PC-3 (cell line): Measurements from ENCODE around the gene SCARB1. TPM values are rescaled to one million over a fixed set of nuclear protein-coding genes. Genes with fewer than 3 reads are reported as not detected.

ENCODE experiments used
- ATAC-seq: fragments of 200-7000 bp; cut with Tn5 transposase; 2 replicates; pipeline ENCODE4 v1.9.1; 2020; ENCODE audit warnings: mild to moderate bottlenecking, moderate library complexity
- BruUV-seq: library from RNA; stranded (reverse); fragments of 400-500 nt; replicated peaks from 2 replicates; lab custom pipeline; 2021; lab: Mats Ljungman, UMichigan
- CTCF ChIA-PET: fragments of 300-600 bp; sonication (Branson Sonifier 250); formaldehyde crosslinking; loops from one replicate; lab custom pipeline; 2022; ENCODE audit warnings: antibody characterized with exemption; lab: Charles Lee
- POLR2A ChIA-PET: fragments of 300-600 bp; sonication (Branson Sonifier 250); formaldehyde crosslinking; loops from one replicate; lab custom pipeline; 2022; ENCODE audit warnings: antibody characterized with exemption; ENCODE audit not compliant: unreplicated experiment; lab: Charles Lee
- DNase-seq: peaks from one replicate; pipeline ENCODE4 v3.0.0-alpha.2; 2015
- H2AFZ ChIP-seq: fragments of 300-600 bp; sonication (generic); 2 replicates; pipeline ENCODE4 v1.6.0; 2016; ENCODE audit warnings: antibody characterized with exemption, low read length
- H3F3A ChIP-seq: fragments of 300-600 bp; sonication (generic); one replicate; pipeline ENCODE4 v1.6.0; 2017; ENCODE audit warnings: antibody characterized with exemption, low read length, control low read depth, mild to moderate bottlenecking; ENCODE audit not compliant: unreplicated experiment
- H3K27ac ChIP-seq: fragments of 300-600 bp; sonication (generic); 2 replicates; pipeline ENCODE4 v1.5.1; 2016; ENCODE audit warnings: mild to moderate bottlenecking, low read length
- H3K27me3 ChIP-seq: fragments of 300-600 bp; sonication (generic); 2 replicates; pipeline ENCODE4 v1.6.1; 2016; ENCODE audit warnings: low read length, mixed read lengths
- H3K36me3 ChIP-seq: fragments of 300-600 bp; sonication (generic); 2 replicates; pipeline ENCODE4 v1.6.1; 2016; ENCODE audit warnings: low read depth, mixed run types, low read length, mixed read lengths
- H3K4me1 ChIP-seq: fragments of 300-600 bp; sonication (generic); 2 replicates; pipeline ENCODE4 v1.5.1; 2016; ENCODE audit warnings: low read length; ENCODE audit not compliant: insufficient read depth
- H3K4me2 ChIP-seq: fragments of 300-600 bp; sonication (generic); 2 replicates; pipeline ENCODE4 v1.6.0; 2016; ENCODE audit warnings: low read length
- H3K4me3 ChIP-seq: fragments of 300-600 bp; sonication (generic); 2 replicates; pipeline ENCODE4 v1.5.1; 2016; ENCODE audit warnings: mild to moderate bottlenecking, low read length, mixed read lengths
- H3K79me2 ChIP-seq: fragments of 300-600 bp; sonication (generic); 2 replicates; pipeline ENCODE4 v1.6.1; 2017; ENCODE audit warnings: low read length, mixed read lengths
- H3K9ac ChIP-seq: fragments of 300-600 bp; sonication (generic); 2 replicates; pipeline ENCODE4 v1.6.0; 2016; ENCODE audit warnings: mild to moderate bottlenecking, low read length
- H3K9me2 ChIP-seq: fragments of 300-600 bp; sonication (generic); replicated peaks from 2 replicates; pipeline ENCODE4 v1.6.1; 2016; ENCODE audit warnings: mixed run types, low read length, mixed read lengths
- H3K9me3 ChIP-seq: fragments of 300-600 bp; sonication (generic); 2 replicates; pipeline ENCODE4 v1.6.1; 2016; ENCODE audit warnings: low read length, mixed read lengths
- H4K20me1 ChIP-seq: fragments of 300-600 bp; sonication (generic); 2 replicates; pipeline ENCODE4 v1.6.1; 2016; ENCODE audit warnings: low read length, mixed read lengths
- CTCF ChIP-seq: fragments of 300-600 bp; sonication (generic); conservative IDR thresholded peaks from 2 replicates; pipeline ENCODE4 v1.5.1; 2017; ENCODE audit warnings: antibody characterized with exemption, low read depth, mild to moderate bottlenecking, low read length
- EZH2 ChIP-seq: fragments of 300-600 bp; sonication (generic); IDR thresholded peaks from one replicate; pipeline ENCODE4 v1.6.1; 2017; ENCODE audit warnings: antibody characterized with exemption, mild to moderate bottlenecking, low read length; ENCODE audit not compliant: unreplicated experiment
- EZH2phosphoT487 ChIP-seq: fragments of 300-600 bp; sonication (generic); IDR thresholded peaks from 2 replicates; pipeline ENCODE4 v1.6.1; 2018; ENCODE audit warnings: mild to moderate bottlenecking, antibody characterized with exemption, low read length, borderline replicate concordance
- intact Hi-C: fragments of 100-400 bp; cut with micrococcal nuclease; formaldehyde crosslinking; loops from 2 replicates; pipeline ENCODE4 v1.9.0; 2023
- total RNA-seq: library from RNA; depleted of rRNA; stranded (reverse); fragments of >200 nt; gene quantifications from 2 replicates; pipeline ENCODE4 v1.2.3, GENCODE V29; 2014

Gene SCARB1
- total RNA-seq, 1 experiment from 2014 or later, result 79.1 TPM

- Histone ChIP-seq H3K36me3 (no peaks in the 10 kb centered on the region), H2AFZ (no peak overlapping the region), H3F3A (no peaks in the 10 kb centered on the region), H3K27ac (no peak overlapping the region), H3K9me3 (no peaks in the 10 kb centered on the region), H4K20me1 (no peaks in the 10 kb centered on the region), H3K4me3 (no peak overlapping the region), H3K27me3 (no peaks in the 10 kb centered on the region), H3K9me2 (no peaks in the 10 kb centered on the region), H3K4me1 (no peaks in the 10 kb centered on the region), H3K79me2 (no peaks in the 10 kb centered on the region), H3K4me2 (no peak overlapping the region), H3K9ac (no peak overlapping the region)
- BruUV-seq, result no TSS peak
- ChIA-PET CTCF (no interaction called here), POLR2A (no interaction called here)
- no peak for TF ChIP-seq CTCF
- no peak for TF ChIP-seq EZH2
- no peak for TF ChIP-seq EZH2phosphoT487
- intact Hi-C loops, result no loop called here
- DNase-seq, result no peak
- ATAC-seq, result no peak
These were observed 21.1 kb upstream of the SCARB1 start for GRCh38 chr12:124884587-124885438.

- H3K36me3 ChIP-seq, result no peaks in the 10 kb centered on the region
- intact Hi-C loops, result no loop called here
- H3K9me3 ChIP-seq, result no peaks in the 10 kb centered on the region
- H3K79me2 ChIP-seq, result no peaks in the 10 kb centered on the region
- CTCF ChIA-PET, result no interaction called here
- H3K4me2 ChIP-seq, result no peak overlapping the region
- no peaks in the 10 kb centered on the region for H3F3A ChIP-seq
- TF ChIP-seq CTCF, result no peak
- TF ChIP-seq EZH2phosphoT487, result no peak
- no peak for TF ChIP-seq EZH2
- no peak overlapping the region for H3K4me3 ChIP-seq
- DNase-seq (no peak), ATAC-seq (peak; percentile 18; the same call in 1 of the 2 replicates)
- no peak overlapping the region for H2AFZ ChIP-seq
- POLR2A ChIA-PET, result no interaction called here
- H3K9me2 ChIP-seq, result no peaks in the 10 kb centered on the region
- BruUV-seq, result no TSS peak
- H3K27ac ChIP-seq, result no peak overlapping the region
- no peak overlapping the region for H3K9ac ChIP-seq
- no peaks in the 10 kb centered on the region for H3K27me3 ChIP-seq
- no peaks in the 10 kb centered on the region for H4K20me1 ChIP-seq
- H3K4me1 ChIP-seq, result no peaks in the 10 kb centered on the region
These were observed 19.8 kb upstream of the SCARB1 start for GRCh38 chr12:124883263-124884130.
